Ishikawa (cell line): Measurements from ENCODE around the gene SETBP1.

ENCODE experiments used
- CEBPB ChIP-seq: IDR thresholded peaks from 2 replicates; pipeline ENCODE4 v1.6.1; 2012
- CREB1 ChIP-seq: IDR thresholded peaks from 2 replicates; pipeline ENCODE4 v1.6.1; 2012; ENCODE audit warnings: low read depth
- EGR1 ChIP-seq: IDR thresholded peaks from 2 replicates; pipeline ENCODE4 v1.6.1; 2012
- EP300 ChIP-seq: IDR thresholded peaks from 2 replicates; pipeline ENCODE4 v1.6.1; 2012; ENCODE audit warnings: borderline replicate concordance
- FOXM1 ChIP-seq: IDR thresholded peaks from 2 replicates; pipeline ENCODE4 v1.6.1; 2012; ENCODE audit warnings: low read depth, borderline replicate concordance
- NFIC ChIP-seq: IDR thresholded peaks from 2 replicates; pipeline ENCODE4 v1.6.1; 2012
- RAD21 ChIP-seq: IDR thresholded peaks from 2 replicates; pipeline ENCODE4 v1.6.1; 2012; ENCODE audit warnings: low read depth
- TAF1 ChIP-seq: IDR thresholded peaks from 2 replicates; pipeline ENCODE4 v1.6.1; 2012; ENCODE audit warnings: low read depth, mild to moderate bottlenecking
- TCF12 ChIP-seq: IDR thresholded peaks from 2 replicates; pipeline ENCODE4 v1.6.1; 2012; ENCODE audit warnings: low read depth
- TEAD4 ChIP-seq: IDR thresholded peaks from 2 replicates; pipeline ENCODE4 v1.6.1; 2012
- YY1 ChIP-seq: IDR thresholded peaks from 2 replicates; pipeline ENCODE4 v1.6.1; 2012; ENCODE audit warnings: low read depth
- ZBTB7A ChIP-seq: IDR thresholded peaks from 2 replicates; pipeline ENCODE4 v1.6.1; 2012; ENCODE audit warnings: low read depth
- TF ChIP-seq, protein P1 (sequence below): IDR thresholded peaks from 2 replicates; pipeline ENCODE4 v1.6.1; 2012
- TF ChIP-seq, protein P2 (sequence below): IDR thresholded peaks from 2 replicates; pipeline ENCODE4 v1.6.1; 2012
- TF ChIP-seq, protein P3 (sequence below): IDR thresholded peaks from 2 replicates; pipeline ENCODE4 v1.6.1; 2012; ENCODE audit warnings: low read depth, mild to moderate bottlenecking

SETBP1 gene

DNA sequence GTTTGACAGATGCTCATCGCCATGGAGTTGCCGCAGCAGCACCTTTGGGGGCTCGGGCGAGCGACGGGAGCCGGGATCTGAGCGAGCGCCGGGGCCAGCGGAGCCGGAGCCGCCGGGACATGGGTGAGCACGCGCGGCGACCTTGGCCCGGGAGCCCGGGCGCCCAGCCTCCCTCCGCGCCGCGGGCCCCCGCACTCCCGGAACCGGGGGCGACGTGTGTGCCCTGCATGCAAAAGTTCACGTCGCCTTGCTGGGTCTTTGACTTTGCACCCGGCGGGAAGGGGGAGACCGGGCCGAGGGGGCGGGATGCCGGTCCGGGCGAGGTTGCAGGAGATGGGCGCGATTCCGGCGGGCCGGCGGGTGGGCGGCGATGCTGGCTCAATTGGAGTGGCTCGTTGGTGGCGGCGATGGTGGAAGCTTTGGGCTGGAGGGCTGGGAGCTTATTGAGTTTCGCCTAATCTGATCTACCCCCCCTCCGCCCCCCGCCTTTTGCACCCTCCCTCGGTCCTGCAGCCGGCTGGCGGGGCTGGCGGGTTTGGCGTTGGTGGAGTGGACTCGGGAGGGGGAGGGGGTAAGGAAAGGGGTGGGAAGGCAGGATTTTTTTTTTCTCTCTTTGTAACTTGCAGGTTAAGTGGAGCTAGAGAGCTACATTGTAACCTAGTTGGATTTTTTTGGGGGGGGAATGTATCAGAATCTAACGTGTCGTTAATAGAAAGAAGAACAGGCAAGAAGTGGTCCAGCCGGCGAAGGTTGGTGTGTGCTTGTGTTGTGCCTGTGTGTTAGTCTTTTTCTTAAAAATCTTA lies at the start of gene SETBP1:
SETBP1 (plus strand) TSS at position 616 of the 803 bp plus-strand sequence. CDS start 20,459 bp downstream, outside the sequence.
- TF ChIP-seq, protein P1, sequence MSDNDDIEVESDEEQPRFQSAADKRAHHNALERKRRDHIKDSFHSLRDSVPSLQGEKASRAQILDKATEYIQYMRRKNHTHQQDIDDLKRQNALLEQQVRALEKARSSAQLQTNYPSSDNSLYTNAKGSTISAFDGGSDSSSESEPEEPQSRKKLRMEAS, result peak; percentile 23; the same call in 1 of the 2 replicates
- TF ChIP-seq TCF12, result no peak; the same call in 1 of the 2 replicates
- no peak for TF ChIP-seq CEBPB
- no peak for TF ChIP-seq FOXM1
- TF ChIP-seq CREB1, result no peak
- peak; percentile 14; the same call in 1 of the 2 replicates for TF ChIP-seq RAD21
- no peak for TF ChIP-seq NFIC

DNA sequence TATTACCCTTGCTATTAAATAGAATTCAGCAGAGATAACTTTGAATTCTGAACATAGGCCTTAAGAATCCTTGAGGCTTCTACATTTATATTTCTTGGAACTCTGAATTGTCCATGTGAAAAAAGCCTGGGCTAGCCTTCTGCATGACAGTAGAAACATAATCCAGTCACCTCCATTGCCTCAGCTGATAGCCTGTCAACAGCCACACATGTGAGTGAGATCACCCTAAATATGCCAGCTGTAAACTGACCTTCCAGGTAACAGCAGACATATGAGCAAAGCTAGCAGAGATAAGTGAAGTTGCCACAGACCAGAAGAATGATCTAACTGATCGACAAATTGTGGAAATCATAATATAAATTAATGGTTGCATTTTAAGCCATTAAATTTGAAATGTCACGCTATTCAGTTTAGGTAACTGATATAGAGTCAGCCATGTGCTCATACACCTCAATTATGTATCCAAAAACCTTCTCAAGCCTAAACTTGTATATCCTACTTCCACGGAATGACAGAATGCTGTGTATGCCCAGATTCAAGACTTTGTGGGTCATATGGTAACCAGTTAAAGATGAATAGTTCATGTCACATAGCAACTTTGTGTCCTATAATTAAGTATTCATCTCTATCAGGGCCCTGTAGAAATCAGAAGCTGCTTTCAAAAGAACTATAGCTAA lies 48.1 kb upstream of the SETBP1 start:
- TF ChIP-seq TAF1 (no peak), FOXM1 (no peak), ZBTB7A (no peak), CREB1 (no peak), EGR1 (no peak), YY1 (no peak), EP300 (no peak), NFIC (no peak), RAD21 (no peak), TEAD4 (no peak), TCF12 (no peak), CEBPB (no peak)
- TF ChIP-seq, protein P2, sequence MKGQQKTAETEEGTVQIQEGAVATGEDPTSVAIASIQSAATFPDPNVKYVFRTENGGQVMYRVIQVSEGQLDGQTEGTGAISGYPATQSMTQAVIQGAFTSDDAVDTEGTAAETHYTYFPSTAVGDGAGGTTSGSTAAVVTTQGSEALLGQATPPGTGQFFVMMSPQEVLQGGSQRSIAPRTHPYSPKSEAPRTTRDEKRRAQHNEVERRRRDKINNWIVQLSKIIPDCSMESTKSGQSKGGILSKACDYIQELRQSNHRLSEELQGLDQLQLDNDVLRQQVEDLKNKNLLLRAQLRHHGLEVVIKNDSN, result no peak
- TF ChIP-seq, protein P3, sequence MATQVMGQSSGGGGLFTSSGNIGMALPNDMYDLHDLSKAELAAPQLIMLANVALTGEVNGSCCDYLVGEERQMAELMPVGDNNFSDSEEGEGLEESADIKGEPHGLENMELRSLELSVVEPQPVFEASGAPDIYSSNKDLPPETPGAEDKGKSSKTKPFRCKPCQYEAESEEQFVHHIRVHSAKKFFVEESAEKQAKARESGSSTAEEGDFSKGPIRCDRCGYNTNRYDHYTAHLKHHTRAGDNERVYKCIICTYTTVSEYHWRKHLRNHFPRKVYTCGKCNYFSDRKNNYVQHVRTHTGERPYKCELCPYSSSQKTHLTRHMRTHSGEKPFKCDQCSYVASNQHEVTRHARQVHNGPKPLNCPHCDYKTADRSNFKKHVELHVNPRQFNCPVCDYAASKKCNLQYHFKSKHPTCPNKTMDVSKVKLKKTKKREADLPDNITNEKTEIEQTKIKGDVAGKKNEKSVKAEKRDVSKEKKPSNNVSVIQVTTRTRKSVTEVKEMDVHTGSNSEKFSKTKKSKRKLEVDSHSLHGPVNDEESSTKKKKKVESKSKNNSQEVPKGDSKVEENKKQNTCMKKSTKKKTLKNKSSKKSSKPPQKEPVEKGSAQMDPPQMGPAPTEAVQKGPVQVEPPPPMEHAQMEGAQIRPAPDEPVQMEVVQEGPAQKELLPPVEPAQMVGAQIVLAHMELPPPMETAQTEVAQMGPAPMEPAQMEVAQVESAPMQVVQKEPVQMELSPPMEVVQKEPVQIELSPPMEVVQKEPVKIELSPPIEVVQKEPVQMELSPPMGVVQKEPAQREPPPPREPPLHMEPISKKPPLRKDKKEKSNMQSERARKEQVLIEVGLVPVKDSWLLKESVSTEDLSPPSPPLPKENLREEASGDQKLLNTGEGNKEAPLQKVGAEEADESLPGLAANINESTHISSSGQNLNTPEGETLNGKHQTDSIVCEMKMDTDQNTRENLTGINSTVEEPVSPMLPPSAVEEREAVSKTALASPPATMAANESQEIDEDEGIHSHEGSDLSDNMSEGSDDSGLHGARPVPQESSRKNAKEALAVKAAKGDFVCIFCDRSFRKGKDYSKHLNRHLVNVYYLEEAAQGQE, result no peak
- TF ChIP-seq, protein P1, result no peak

DNA sequence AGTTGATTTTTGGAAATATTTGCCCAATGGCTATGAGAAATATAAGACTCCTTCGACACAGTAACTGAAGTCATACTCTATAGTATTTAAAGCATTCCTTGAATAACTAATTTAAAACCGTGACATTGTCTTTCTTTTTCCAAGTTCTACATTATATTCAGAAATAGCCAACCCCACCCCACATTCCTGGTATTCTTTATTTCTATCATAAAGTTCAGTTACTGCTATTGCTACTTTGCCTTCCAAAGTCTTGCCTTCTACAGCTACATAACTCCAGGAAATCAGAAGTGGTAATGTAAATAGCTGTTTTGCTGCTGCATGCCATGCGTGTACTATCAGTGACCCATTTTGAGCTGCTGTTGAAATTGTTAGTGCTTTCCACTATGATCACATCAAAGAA lies 45.1 kb upstream of the SETBP1 start:
- TF ChIP-seq EP300, result no peak
- TF ChIP-seq NFIC, result no peak
- TF ChIP-seq, protein P3, result no peak
- no peak for TF ChIP-seq TCF12
- TF ChIP-seq CEBPB, result no peak
- no peak for TF ChIP-seq EGR1
- no peak for TF ChIP-seq ZBTB7A
- TF ChIP-seq CREB1, result no peak
- TF ChIP-seq TEAD4, result no peak
- no peak for TF ChIP-seq YY1
- TF ChIP-seq TAF1, result no peak
- no peak for TF ChIP-seq FOXM1
- no peak for TF ChIP-seq RAD21
- TF ChIP-seq, protein P2, result no peak
- TF ChIP-seq, protein P1, result no peak

DNA sequence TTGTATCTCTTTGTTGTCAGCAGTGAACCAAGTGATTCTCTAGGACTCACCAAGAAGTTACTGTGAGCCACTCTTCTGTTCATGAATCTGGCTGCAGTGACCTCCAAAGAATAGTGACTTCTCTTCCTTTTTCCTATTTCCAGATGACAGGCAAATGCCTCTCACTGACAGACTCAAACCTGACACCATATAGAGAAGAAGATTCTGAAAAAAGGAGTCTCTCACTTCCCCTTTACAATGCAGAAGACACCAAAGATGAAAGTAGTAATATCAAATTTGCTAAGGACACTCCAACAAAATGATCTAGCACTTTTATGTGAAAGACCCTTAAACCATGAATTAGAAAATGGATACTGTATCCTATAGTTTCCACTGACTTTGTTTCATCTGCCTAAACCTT lies 44.4 kb upstream of the SETBP1 start:
- TF ChIP-seq TAF1, result no peak

DNA sequence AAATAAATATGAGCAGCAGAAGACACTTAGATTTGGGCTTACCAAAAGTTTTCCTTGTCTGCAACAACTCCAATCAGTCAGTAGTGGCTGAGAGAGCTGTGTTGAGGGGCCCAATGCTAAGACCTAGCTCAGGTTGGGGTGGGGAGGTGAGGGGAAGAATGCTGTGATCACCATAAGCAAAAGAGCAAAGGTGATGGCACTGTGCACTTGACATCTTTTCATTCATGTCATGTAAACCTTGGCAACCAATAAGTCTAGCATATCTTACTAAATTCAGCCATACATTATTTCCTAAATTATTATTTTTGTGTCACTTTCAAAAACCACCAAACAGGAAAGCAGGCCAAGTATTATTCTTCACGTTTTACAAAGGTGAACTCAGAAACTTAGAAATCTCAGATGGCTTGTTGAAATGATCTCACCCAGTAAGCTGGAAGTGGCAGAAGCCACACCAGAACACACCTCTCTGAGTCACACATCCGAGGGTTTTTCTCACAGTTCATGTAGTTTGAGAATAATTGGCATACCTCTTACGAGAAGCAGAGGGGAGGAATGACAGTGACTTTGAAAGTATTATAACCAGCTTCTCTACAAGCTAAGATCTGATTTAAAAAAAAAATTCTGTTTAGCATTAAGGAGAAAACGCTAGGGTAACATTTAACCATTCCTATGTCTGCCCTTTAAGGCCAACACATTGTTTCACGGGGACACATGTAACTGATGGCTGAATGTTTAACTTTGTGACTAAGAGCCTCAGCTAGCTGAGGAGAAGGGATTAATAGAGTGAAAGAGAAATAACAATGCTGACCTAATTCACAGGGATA lies 43.3 kb upstream of the SETBP1 start:
- TF ChIP-seq ZBTB7A (no peak), TCF12 (no peak), EP300 (no peak), YY1 (no peak), EGR1 (no peak), RAD21 (no peak), CEBPB (no peak), TEAD4 (peak; percentile 52), CREB1 (no peak), FOXM1 (0 out of 2 replicates have a peak, but pooled peaks have one; percentile 18), NFIC (no peak), TAF1 (no peak)
- TF ChIP-seq, protein P2, result no peak
- TF ChIP-seq, protein P3, result no peak
- TF ChIP-seq, protein P1, result 0 out of 2 replicates have a peak, but pooled peaks have one; percentile 38
